Right lung (tissue), 10 donors: ENCODE measurements around the gene FOXB1. TPM values are rescaled to one million over a fixed set of nuclear protein-coding genes. Genes with fewer than 3 reads are reported as not detected.

Source experiments
- DNase-seq, 2 donors: peaks; one replicate each; pipeline ENCODE4 v3.0.0-alpha.2; 2013
- long read RNA-seq, 8 donors: transcript quantifications; one replicate each; lab custom pipeline, GENCODE V29; 2026
- polyA plus RNA-seq, 5 donors: library from polyadenylated mRNA; unstranded; fragments of 120-200 nt; gene quantifications; one replicate each; pipeline versions ENCODE4 v1.2.1 to v1.2.3, GENCODE V29; 2013; ENCODE audit warnings: inconsistent platforms in 1 of 5, low replicate concordance in 1 of 5; ENCODE audit not compliant: insufficient read length in 5 of 5, insufficient read depth in 1 of 5

The FOXB1 gene
- not detected for polyA plus RNA-seq
- long read RNA-seq, donor 1, result 0 reads
- long read RNA-seq, donor 2, result 0 reads
- long read RNA-seq, donor 3, result 0 reads
- long read RNA-seq, donor 4, result 0 reads
- long read RNA-seq, donor 5, result 0 reads
- long read RNA-seq, donor 6, result 0 reads
- long read RNA-seq, donor 7, result 0 reads
- long read RNA-seq, donor 8, result 0 reads

DNA sequence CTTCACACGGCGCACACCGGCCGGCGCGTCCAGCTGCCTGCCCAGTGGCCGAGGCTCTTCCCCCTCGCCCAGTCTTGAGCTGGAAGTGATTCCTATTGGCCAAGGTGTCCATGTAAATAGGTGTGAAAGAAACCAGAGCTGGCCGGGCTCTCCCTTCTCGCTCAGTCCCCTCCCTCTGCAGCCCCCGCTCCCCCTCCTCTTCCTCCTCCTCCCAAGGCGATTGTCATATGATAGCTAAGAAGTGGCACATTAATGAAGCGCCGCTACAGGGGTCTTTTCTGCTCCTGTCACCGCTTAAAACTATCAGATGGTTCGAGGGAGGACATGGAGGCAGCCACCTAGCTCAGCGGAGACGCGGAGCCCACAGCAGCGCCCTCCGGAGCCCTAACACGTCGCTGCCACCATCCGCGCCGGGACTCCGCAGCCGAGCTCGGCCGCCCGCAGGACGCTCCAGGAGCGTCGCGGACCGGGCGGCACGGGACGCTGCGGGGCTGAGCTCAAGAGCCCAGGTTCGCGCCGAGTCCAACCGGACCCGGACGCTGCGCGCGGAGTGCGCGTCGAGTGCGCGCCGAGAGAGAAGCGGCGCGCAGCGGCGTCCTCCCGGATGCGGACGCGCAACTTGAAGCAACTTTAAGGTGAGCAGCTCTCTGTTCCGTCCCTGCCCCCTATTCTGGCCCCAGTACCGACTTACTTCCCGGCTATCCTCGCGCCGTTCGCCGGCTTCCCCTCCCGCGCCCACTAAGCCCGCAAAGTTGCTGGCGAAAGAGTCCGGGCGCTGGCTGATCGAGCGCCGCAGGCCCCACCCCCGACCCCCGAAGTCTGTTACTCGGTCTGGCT lies at the start of gene FOXB1:
TSS of gene FOXB1 (plus strand) at position 303 of the 837 bp plus-strand sequence. CDS start 653 bp downstream, outside the sequence.
- no peak for DNase-seq

DNA sequence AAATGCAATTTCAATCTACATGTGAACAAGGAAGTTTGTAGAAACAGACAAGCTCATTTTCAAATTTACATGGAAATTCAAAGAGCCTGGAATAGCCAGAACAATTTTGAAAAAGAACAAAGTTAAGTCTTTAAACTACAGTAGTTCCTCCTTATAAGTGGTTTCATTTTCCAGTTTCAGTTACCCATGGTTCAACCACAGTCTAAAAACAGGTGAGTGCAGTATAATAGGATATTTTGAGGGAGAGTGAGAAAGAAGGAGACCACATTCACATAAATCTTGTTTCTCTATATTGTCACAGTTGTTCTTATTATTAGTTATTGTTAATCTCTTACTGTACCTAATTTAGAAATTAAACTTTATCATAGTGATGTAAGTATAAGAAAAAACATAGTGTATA lies 45.8 kb upstream of the FOXB1 start:
- DNase-seq, result no peak

DNA sequence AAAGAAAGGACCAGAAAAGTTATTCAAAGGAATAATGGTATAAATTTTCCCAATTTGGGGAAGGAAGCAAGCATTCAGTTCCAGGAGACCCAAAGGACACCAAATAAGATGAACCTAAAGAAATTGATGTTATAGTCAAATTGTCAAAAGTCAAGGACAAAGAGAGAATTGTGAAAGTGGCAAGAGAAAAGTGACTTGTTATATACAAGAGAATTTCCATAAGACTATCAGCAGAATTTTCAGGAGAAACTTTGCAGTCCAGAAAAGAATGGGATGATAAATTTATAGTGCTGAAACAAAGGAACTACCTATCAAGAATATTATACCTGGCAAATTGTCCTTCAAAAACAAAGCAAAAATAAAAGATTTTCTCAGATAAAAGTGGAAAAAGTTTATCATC lies 43.8 kb upstream of the FOXB1 start:
- DNase-seq, result no peak

- no peak for DNase-seq
Observed at GRCh38 chr15:59963322-59963721, 40.8 kb upstream of the FOXB1 start.

DNA sequence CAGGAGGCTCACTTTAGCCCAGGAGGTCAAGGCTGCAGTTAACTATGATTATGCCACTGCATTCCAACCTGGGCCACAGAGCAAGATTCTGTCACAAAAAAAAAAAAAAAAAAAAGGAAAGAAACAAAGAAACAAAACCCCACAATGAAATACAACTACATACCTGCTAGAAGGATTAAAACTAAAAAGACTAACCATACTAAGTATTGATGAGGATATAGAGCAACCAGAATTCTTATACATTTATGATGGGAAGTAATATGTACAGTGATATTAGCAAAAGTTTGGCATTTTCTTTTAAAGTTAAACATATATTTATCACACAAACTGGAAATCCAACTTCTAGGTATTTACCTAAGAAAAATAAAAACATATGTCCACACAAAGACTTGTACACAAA lies 40.2 kb upstream of the FOXB1 start:
- no peak for DNase-seq

- no peak for DNase-seq
Observed at GRCh38 chr15:59965741-59966140, 38.4 kb upstream of the FOXB1 start.

- no peak for DNase-seq
Observed at GRCh38 chr15:59966262-59966661, 37.8 kb upstream of the FOXB1 start.

DNA sequence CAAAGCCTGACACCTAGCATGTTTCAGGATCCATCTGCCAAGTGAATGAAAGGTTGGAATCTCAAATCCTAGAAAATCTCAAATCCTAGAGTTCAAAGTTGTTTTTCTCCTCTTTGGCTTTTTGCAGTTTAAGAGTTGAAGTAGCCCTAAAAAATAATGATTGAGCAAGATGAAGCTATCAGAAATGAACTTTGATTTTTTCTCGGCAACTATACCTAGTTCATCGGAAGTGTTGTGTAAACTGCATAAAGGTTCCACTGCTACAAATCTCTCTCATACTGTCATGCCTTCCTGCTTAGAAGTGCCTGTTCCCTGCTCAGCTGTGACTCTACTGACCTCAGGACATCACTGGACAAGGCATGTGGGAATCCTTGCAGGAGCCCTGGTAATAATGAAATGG lies 35.8 kb upstream of the FOXB1 start:
- DNase-seq, result no peak

- DNase-seq, result no peak
Observed at GRCh38 chr15:59972241-59972640, 31.9 kb upstream of the FOXB1 start.

GRCh38 chr15:59976480-59977271 lies 27.4 kb upstream of the FOXB1 start:
- no peak for DNase-seq

DNA sequence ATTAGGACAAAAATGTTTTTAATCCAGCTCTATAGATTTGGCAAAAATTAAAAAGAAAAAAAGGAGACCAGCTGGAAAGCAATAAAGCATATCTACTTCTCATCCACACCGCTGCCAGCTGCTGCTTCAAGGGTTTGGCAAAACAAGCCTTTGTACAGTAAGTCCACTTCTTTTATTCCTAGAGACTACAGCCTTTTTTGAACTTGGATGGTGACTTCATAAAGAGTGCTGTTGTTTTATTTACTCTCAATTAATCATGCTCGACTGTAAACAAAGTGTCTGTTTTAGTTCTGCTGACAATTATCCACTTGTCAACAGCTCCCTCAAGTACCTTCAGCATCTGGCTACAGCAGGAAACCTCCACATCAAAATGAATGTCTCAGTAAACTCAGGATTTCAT lies 12.3 kb upstream of the FOXB1 start:
- DNase-seq, result no peak

- no peak for DNase-seq
Observed at GRCh38 chr15:59993041-59993750, 10.9 kb upstream of the FOXB1 start.

DNA sequence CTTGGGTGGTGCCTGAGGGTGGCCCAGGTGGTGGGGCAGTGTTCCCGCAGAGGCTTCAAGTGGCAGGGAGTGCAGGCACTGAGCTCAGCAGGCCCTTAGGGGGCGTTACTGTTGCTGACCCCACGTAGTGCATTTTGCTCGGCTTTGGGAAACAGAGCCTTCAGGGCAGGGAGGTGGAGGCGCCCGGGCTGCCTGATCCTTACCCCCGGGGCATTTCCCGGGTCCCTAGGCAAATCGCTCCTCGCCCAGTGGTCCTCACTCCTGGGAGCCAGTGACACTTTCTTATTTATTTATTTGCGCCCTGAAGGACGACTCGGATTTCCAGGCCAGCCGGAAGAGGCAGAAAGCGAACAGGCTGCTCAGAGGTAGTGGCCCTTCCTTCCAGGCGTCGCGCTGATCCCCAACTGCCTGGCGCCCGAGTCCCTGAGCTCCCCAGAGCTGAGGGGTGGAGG lies 10.1 kb upstream of the FOXB1 start:
- no peak for DNase-seq

- DNase-seq, result no peak
Observed at GRCh38 chr15:59994526-59994887, 9.6 kb upstream of the FOXB1 start.

- DNase-seq, result no peak
Observed at GRCh38 chr15:59994888-59995557, 9.1 kb upstream of the FOXB1 start.

GRCh38 chr15:59995568-59996297 lies 8.4 kb upstream of the FOXB1 start:
- no peak for DNase-seq

- DNase-seq, result no peak
Observed at GRCh38 chr15:59996298-59997041, 7.6 kb upstream of the FOXB1 start.

- DNase-seq, result no peak
Observed at GRCh38 chr15:59997070-59997701, 6.9 kb upstream of the FOXB1 start.

DNA sequence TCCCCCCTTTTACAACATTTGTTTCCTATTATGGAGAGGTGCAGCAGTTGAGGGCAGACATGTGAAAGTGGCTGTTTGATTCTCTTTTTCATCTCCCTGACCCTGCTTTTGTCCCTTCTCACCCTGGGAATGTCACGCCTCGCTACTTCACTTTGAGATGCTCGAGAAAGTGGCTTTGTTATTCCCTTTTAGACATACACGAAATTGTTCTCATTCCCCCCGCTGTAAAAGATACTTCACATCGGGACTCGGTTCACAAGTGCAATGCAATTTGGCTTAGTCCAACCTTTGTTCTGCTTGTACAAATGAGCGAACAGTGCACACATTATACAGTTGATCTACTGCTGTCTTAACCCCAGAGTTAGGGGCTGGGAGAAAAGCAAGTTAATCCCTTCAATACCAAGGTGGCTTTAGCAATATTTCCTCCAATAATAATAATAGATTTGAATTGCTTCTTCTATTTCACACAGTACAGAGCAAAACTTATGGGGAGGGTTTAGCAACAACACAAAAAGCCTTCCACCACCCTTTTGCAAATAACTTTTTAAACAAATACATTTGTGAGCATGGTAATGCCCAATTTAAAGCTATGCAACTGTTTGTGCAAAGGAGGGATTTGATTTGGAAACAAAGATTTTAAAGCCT lies 5.7 kb upstream of the FOXB1 start:
- DNase-seq, result no peak
